Lower lobe of right lung (tissue), 2 donors: Measurements from ENCODE around the gene PTPRD. TPM values are rescaled to one million over a fixed set of nuclear protein-coding genes. Genes with fewer than 3 reads are reported as not detected.
A peak's percentile ranks its signal among the peaks of the same experiment; 100 is the strongest.

ENCODE experiments used
- ATAC-seq, 2 donors: fragments of 200-7000 bp; cut with Tn5 transposase; one replicate each; pipeline ENCODE4 v1.9.1; 2020 to 2022; ENCODE audit warnings: mild to moderate bottlenecking in 2 of 2, moderate library complexity in 2 of 2
- DNase-seq: peaks from one replicate; pipeline ENCODE4 v3.0.0-alpha.2; 2020
- H3K27ac ChIP-seq: fragments of 200-600 bp; one replicate; pipeline ENCODE4 v1.8.0; 2022
- H3K27me3 ChIP-seq: fragments of 200-600 bp; one replicate; pipeline ENCODE4 v1.8.0; 2022; ENCODE audit warnings: low read depth
- H3K36me3 ChIP-seq: fragments of 200-600 bp; one replicate; pipeline ENCODE4 v1.8.0; 2022; ENCODE audit warnings: mild to moderate bottlenecking
- H3K4me1 ChIP-seq: fragments of 200-600 bp; one replicate; pipeline ENCODE4 v1.8.0; 2022
- H3K4me3 ChIP-seq: fragments of 200-600 bp; one replicate; pipeline ENCODE4 v1.8.0; 2022; ENCODE audit warnings: mild to moderate bottlenecking
- H3K9me3 ChIP-seq: fragments of 200-600 bp; one replicate; pipeline ENCODE4 v1.8.0; 2022
- CTCF ChIP-seq: fragments of 200-600 bp; IDR thresholded peaks from one replicate; pipeline ENCODE4 v1.8.0; 2022; ENCODE audit warnings: antibody characterized with exemption, mild to moderate bottlenecking
- intact Hi-C: fragments of 100-400 bp; cut with DNase I; formaldehyde crosslinking; loops from one replicate; pipeline ENCODE4 v1.11.0; 2022
- total RNA-seq: library from RNA; stranded (reverse); fragmentation: NEBNext Ultra II Directional; extraction: Animal tissue kit (Norgen Biotek cat#: 25700); gene quantifications from one replicate; pipeline ENCODE4 v1.2.1, GENCODE V29; 2021
- donor health status: DM: no; HTN: yes; CAD: no; lungs with severe emphysema.

PTPRD gene
- total RNA-seq, 1 donor from 2014 or later = 17.2 TPM

- DNase-seq (no peak), ATAC-seq (no peak)
- Histone ChIP-seq H3K27ac (no peak overlapping the region), H3K4me3 (no peak overlapping the region), H3K27me3 (no peaks in the 10 kb centered on the region), H3K4me1 (no peaks in the 10 kb centered on the region), H3K9me3 (no peaks in the 10 kb centered on the region), H3K36me3 (no peaks in the 10 kb centered on the region)
- no peak for TF ChIP-seq CTCF
- intact Hi-C loops = no loop called here
Observed at GRCh38 chr9:9410736-9411135, 1202.1 kb downstream of the PTPRD start.

DNA sequence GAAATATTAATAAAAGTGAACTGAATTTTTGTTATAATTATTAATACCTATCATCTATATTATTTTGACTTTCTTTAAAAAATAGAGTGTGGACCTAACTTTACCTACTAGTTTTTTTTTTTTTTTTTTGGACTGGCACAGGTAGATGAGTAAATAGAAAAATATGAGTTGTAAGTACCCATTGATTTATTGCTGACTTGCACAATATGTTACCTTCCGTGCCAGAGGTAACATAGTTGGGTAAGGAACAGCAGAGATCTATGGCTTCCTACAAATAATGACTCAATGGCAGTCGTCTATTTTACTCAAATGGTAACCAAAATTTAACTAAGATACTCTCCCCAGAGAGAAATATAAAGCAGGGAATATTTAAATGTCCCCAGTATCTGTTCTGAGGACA is 1212.8 kb downstream of the PTPRD start:
- no peak for DNase-seq
- no peaks in the 10 kb centered on the region for H3K9me3 ChIP-seq
- H3K27me3 ChIP-seq = no peaks in the 10 kb centered on the region
- no peaks in the 10 kb centered on the region for H3K4me1 ChIP-seq
- no peaks in the 10 kb centered on the region for H3K36me3 ChIP-seq
- ATAC-seq = no peak
- intact Hi-C loops = no loop called here
- TF ChIP-seq CTCF = no peak
- H3K27ac ChIP-seq = no peak overlapping the region
- no peak overlapping the region for H3K4me3 ChIP-seq

DNA sequence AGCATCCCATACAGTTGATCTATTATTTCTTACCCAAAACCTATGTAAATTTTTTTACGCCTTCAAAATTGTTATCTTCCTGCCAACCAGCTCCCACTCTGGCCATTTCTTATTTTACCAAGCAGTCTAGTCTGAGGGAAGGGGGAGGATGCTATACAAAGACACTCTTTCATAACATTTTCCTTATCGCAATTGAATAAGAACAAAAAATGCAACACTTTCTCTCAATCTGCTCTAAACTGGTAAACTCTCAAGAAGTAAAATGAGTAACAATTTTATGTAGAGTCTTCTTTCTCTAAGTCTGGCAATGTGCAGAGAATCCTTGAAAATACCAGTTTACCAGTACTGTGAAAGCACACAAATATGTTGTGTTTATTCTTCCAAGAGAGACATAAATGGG is 1216.3 kb downstream of the PTPRD start:
- H3K9me3 ChIP-seq = no peaks in the 10 kb centered on the region
- H3K36me3 ChIP-seq = no peaks in the 10 kb centered on the region
- intact Hi-C loops = no loop called here
- DNase-seq (no peak), ATAC-seq (no peak)
- H3K27ac ChIP-seq = no peak overlapping the region
- no peak overlapping the region for H3K4me3 ChIP-seq
- no peaks in the 10 kb centered on the region for H3K27me3 ChIP-seq
- no peak for TF ChIP-seq CTCF
- H3K4me1 ChIP-seq = no peaks in the 10 kb centered on the region

DNA sequence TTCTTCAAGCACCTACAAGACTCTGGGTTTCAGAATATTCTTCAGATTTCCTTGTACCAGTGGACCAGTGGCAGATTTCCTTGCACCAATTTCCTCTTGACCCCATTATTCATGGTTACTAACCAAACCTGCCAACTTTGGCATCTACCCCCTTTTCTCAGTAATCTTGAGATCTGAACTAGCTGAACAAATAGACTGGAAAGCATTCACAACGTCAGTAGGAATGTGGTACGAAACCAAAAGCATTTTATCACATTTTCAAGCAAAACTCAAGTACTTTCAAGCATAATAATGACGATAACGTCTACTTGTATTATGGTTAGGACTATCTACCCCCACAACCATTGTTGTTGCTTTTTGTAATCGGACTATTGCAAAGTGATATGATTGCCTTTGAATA is 1217.3 kb downstream of the PTPRD start:
- DNase-seq (no peak), ATAC-seq (peak; percentile 77 to 89)
- no peak for TF ChIP-seq CTCF
- intact Hi-C loops = no loop called here
- H3K9me3 ChIP-seq = no peaks in the 10 kb centered on the region
- H3K36me3 ChIP-seq = no peaks in the 10 kb centered on the region
- no peak overlapping the region for H3K4me3 ChIP-seq
- H3K27ac ChIP-seq = no peak overlapping the region
- no peaks in the 10 kb centered on the region for H3K27me3 ChIP-seq
- H3K4me1 ChIP-seq = no peaks in the 10 kb centered on the region

DNA sequence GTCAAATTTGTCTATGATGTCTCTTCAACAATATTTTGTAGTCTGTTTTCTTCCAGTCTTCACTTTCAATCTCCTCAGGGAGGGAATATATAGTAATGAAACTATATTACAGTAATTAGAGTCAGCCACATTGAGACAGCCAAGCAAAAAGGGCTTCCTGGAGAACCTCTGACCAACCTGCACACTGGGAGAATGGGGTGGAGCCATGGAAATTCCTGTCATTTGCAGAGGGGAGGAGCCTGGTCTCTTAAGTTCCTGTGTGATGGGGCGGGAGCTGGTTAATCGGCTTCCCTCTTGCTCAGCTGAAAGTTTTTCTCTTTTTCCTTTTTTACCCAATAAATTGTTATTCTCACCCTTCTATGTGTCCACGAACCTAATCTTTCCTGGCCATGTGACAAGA is 1220.0 kb downstream of the PTPRD start:
- Histone ChIP-seq H3K27ac (no peak overlapping the region), H3K9me3 (no peaks in the 10 kb centered on the region), H3K27me3 (no peaks in the 10 kb centered on the region), H3K4me3 (no peak overlapping the region), H3K36me3 (no peaks in the 10 kb centered on the region), H3K4me1 (no peaks in the 10 kb centered on the region)
- no peak for TF ChIP-seq CTCF
- DNase-seq = no peak
- intact Hi-C loops = no loop called here
- ATAC-seq = no peak

DNA sequence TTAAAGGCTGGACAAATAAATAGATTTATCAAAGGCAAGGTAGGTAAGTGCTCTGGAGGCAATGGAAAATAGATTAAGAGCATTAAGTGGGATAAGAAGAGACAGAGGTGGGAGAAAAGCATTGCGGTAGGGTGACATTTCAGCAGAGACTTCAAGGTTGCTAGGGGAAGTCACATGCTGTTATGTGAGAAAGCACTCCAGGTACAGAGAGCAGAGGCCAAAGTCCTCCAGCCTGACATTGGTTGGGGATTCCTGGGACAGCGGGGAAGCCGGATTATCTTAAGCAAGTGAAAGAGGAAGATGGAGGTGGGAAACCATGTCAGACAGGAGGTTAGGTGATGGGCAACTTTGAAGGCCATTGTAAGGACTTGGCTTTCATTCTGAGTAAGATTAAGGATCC is 1222.9 kb downstream of the PTPRD start:
- DNase-seq (no peak), ATAC-seq (no peak)
- intact Hi-C loops = no loop called here
- Histone ChIP-seq H3K9me3 (no peaks in the 10 kb centered on the region), H3K36me3 (no peaks in the 10 kb centered on the region), H3K4me1 (no peaks in the 10 kb centered on the region), H3K27me3 (no peaks in the 10 kb centered on the region), H3K27ac (no peak overlapping the region), H3K4me3 (no peak overlapping the region)
- no peak for TF ChIP-seq CTCF
